HuH-7.5 (cell line): ENCODE data around the gene PTBP3.
"Not testable (repeated sequence)": the region's sequence is repeated elsewhere in the genome, so short reads cannot be mapped to it uniquely, and the experiment has no call there.

Experiments
- DNase-seq: peaks from one replicate; pipeline ENCODE4 v3.0.0; 2011; ENCODE audit warnings: low spot score

Gene PTBP3

GRCh38 chr9:112203536-112203935, 129.9 kb downstream of the PTBP3 start:
- DNase-seq, result no peak

- no peak for DNase-seq
Measured at GRCh38 chr9:112200711-112201110, 132.7 kb downstream of the PTBP3 start.

- DNase-seq, result no peak
Measured at GRCh38 chr9:112198646-112199045, 134.8 kb downstream of the PTBP3 start.

- DNase-seq, result no peak
Measured at GRCh38 chr9:112194969-112195431, 138.4 kb downstream of the PTBP3 start.

GRCh38 chr9:112193572-112194288, 139.7 kb downstream of the PTBP3 start:
- no peak for DNase-seq

- not testable (repeated sequence) for DNase-seq
Measured at GRCh38 chr9:112190320-112190719, 143.1 kb downstream of the PTBP3 start.

GRCh38 chr9:112188884-112189283, 144.5 kb downstream of the PTBP3 start:
- DNase-seq, result no peak

- no peak for DNase-seq
Measured at GRCh38 chr9:112187404-112187803, 146.0 kb downstream of the PTBP3 start.

- DNase-seq, result no peak
Measured at GRCh38 chr9:112186695-112187094, 146.7 kb downstream of the PTBP3 start.

GRCh38 chr9:112184946-112185345, 148.5 kb downstream of the PTBP3 start:
- no peak for DNase-seq

- DNase-seq, result no peak
Measured at GRCh38 chr9:112184221-112184620, 149.2 kb downstream of the PTBP3 start.

GRCh38 chr9:112180387-112180881, 153.0 kb downstream of the PTBP3 start:
- DNase-seq, result no peak

GRCh38 chr9:112179816-112180215, 153.6 kb downstream of the PTBP3 start:
- DNase-seq, result no peak

- DNase-seq, result no peak
Measured at GRCh38 chr9:112176524-112176923, 156.9 kb downstream of the PTBP3 start.

GRCh38 chr9:112175796-112176315, 157.6 kb downstream of the PTBP3 start:
- DNase-seq, result no peak

GRCh38 chr9:112174965-112175795, 158.2 kb downstream of the PTBP3 start, which contains the start of gene SUSD1:
SUSD1 (minus strand) TSS chr9:112175297; CDS start chr9:112175235, 62 bp downstream.
- DNase-seq, result peak; percentile 55

GRCh38 chr9:112174222-112174964, 159.0 kb downstream of the PTBP3 start:
- peak; percentile 81 for DNase-seq

- no peak for DNase-seq
Measured at GRCh38 chr9:112173489-112174221, 159.8 kb downstream of the PTBP3 start.

- DNase-seq, result no peak
Measured at GRCh38 chr9:112170968-112171367, 162.5 kb downstream of the PTBP3 start.

- no peak for DNase-seq
Measured at GRCh38 chr9:112170235-112170634, 163.2 kb downstream of the PTBP3 start.

GRCh38 chr9:112169368-112169767, 164.1 kb downstream of the PTBP3 start:
- no peak for DNase-seq
